Stomach (tissue), 9 donors: ENCODE results near the gene SMAD3. TPM values are rescaled to one million over a fixed set of nuclear protein-coding genes. Genes with fewer than 3 reads are reported as not detected.

Experiments
- DNase-seq, 2 donors: peaks; one replicate each; pipeline versions ENCODE4 v3.0.0 to v3.0.0-alpha.2; 2013 to 2019
- H3K27ac ChIP-seq, 5 donors: fragments of 200-600 bp in 4 of 5; sonication (generic) in 4 of 5; one replicate each; pipeline ENCODE4 v1.5.1; 2013 to 2019; ENCODE audit warnings: mild to moderate bottlenecking in 1 of 5, moderate library complexity in 1 of 5
- H3K27me3 ChIP-seq, 3 donors: fragments of 200-600 bp; sonication (generic); one replicate each; pipeline ENCODE4 v1.5.1; 2017 to 2019; ENCODE audit warnings: mixed run types in 1 of 3
- H3K36me3 ChIP-seq, 4 donors: fragments of 200-600 bp; sonication (generic); 1 replicate in 3 of 4; 2 replicates in 1 of 4; pipeline ENCODE4 v1.5.1; 2016 to 2019
- H3K4me1 ChIP-seq, 4 donors: fragments of 200-600 bp; sonication (generic); one replicate each; pipeline ENCODE4 v1.5.1; 2016 to 2019
- H3K4me3 ChIP-seq, 4 donors: fragments of 200-600 bp; sonication (generic) in 3 of 4; one replicate each; pipeline ENCODE4 v1.5.1; 2016 to 2019; ENCODE audit warnings: mild to moderate bottlenecking in 1 of 4
- H3K9me3 ChIP-seq, 4 donors: fragments of 200-600 bp; sonication (generic); one replicate each; pipeline ENCODE4 v1.5.1; 2016 to 2019
- CTCF ChIP-seq, 7 experiments: fragments of 450-650 bp in 4 of 7; fragments of 200-600 bp in 3 of 7; sonication (generic) in 3 of 7; IDR thresholded peaks; one replicate each; pipeline ENCODE4 v1.5.1; 2016 to 2019; ENCODE audit warnings: antibody characterized with exemption in 7 of 7, control low read depth in 2 of 7, mild to moderate bottlenecking in 1 of 7
- EP300 ChIP-seq: sonication (generic); formaldehyde crosslinking; IDR thresholded peaks from one replicate; pipeline ENCODE4 v1.6.1; 2017; ENCODE audit warnings: antibody characterized with exemption
- POLR2A ChIP-seq, 4 donors: fragments of 450-650 bp; IDR thresholded peaks; one replicate each; pipeline ENCODE4 v1.6.1; 2016; ENCODE audit warnings: antibody characterized with exemption in 4 of 4, control low read depth in 2 of 4, mild to moderate bottlenecking in 1 of 4, moderate library complexity in 1 of 4
- POLR2AphosphoS5 ChIP-seq, 3 donors: sonication (generic); formaldehyde crosslinking; IDR thresholded peaks; one replicate each; pipeline ENCODE4 v1.6.1; 2016; ENCODE audit warnings: antibody characterized with exemption in 3 of 3
- WGBS, 5 donors: extraction: QIAGEN DNeasy Blood & Tissue Kit in 3 of 5; methylation state at CpG; one replicate each; pipeline versions ENCODE4 v1.1.5 to v1.1.7; 2013 to 2018; 5-methylcytosine and 5-hydroxymethylcytosine counted together
- intact Hi-C: fragments of 100-400 bp; cut with DNase I; formaldehyde crosslinking; loops from one replicate; pipeline ENCODE4 v1.15.1; 2023; ENCODE audit warnings: low total_unique reads
- polyA plus RNA-seq, 3 donors: library from polyadenylated mRNA; stranded (reverse); fragments of 200-250 nt; gene quantifications; one replicate each; pipeline ENCODE4 v1.2.3, GENCODE V29; 2013
- total RNA-seq, 5 donors: library from RNA; depleted of rRNA; stranded (reverse); fragments of >200 nt; gene quantifications; one replicate each; pipeline versions ENCODE4 v1.1.0 to v1.2.3, GENCODE V29; 2014 to 2016
- donor health status: healthy with polysubstance abuse.
- donor health status: Bipolar disorder and iron deficiency.
- donor health status: healthy.

The SMAD3 gene
- total and polyA plus RNA-seq, 8 donors: 6.8 to 103 (median 27.5) TPM

GRCh38 chr15:67083135-67083762, 17.8 kb downstream of the SMAD3 start:
- intact Hi-C loops: no loop called here
- H3K27ac ChIP-seq: peak overlapping the region; percentile 48 to 76 (median 74)
- no peaks in the 10 kb centered on the region for H3K9me3 ChIP-seq
- no peaks in the 10 kb centered on the region for H3K36me3 ChIP-seq
- H3K27me3 ChIP-seq: no peaks in the 10 kb centered on the region
- DNase-seq: no peak
- H3K4me3 ChIP-seq: no peak overlapping the region
- H3K4me1 ChIP-seq: peaks cover 79 to 100% (median 99%) of the 10 kb centered on the region in 4 donors
- WGBS, 5 donors: 46 to 71% (median 62%) methylated on average over 12 of the region's 12 CpGs
- no peak for TF ChIP-seq POLR2AphosphoS5 (IDR thresholded peaks at IDR 0.05)
- TF ChIP-seq POLR2A (IDR thresholded peaks at IDR 0.05): no peak
- no peak for TF ChIP-seq CTCF (IDR thresholded peaks at IDR 0.05)
- no peak for TF ChIP-seq EP300

- Histone ChIP-seq H3K27ac (peak overlapping the region in 3 of 5 donors; percentile 26 to 50 (median 48)), H3K9me3 (no peaks in the 10 kb centered on the region), H3K4me1 (peaks cover 91 to 100% (median 99%) of the 10 kb centered on the region in 4 donors), H3K36me3 (no peaks in the 10 kb centered on the region), H3K27me3 (no peaks in the 10 kb centered on the region), H3K4me3 (no peak overlapping the region)
- no peak for TF ChIP-seq CTCF (IDR thresholded peaks at IDR 0.05)
- no peak for TF ChIP-seq EP300
- no peak for TF ChIP-seq POLR2AphosphoS5 (IDR thresholded peaks at IDR 0.05)
- TF ChIP-seq POLR2A (IDR thresholded peaks at IDR 0.05): no peak
- 65 to 75% (median 67%) methylated on average over 7 of the region's 7 CpGs for WGBS, 5 donors
- intact Hi-C loops: no loop called here
- no peak for DNase-seq
These were observed 19.2 kb downstream of the SMAD3 start for GRCh38 chr15:67084561-67084960.

DNA sequence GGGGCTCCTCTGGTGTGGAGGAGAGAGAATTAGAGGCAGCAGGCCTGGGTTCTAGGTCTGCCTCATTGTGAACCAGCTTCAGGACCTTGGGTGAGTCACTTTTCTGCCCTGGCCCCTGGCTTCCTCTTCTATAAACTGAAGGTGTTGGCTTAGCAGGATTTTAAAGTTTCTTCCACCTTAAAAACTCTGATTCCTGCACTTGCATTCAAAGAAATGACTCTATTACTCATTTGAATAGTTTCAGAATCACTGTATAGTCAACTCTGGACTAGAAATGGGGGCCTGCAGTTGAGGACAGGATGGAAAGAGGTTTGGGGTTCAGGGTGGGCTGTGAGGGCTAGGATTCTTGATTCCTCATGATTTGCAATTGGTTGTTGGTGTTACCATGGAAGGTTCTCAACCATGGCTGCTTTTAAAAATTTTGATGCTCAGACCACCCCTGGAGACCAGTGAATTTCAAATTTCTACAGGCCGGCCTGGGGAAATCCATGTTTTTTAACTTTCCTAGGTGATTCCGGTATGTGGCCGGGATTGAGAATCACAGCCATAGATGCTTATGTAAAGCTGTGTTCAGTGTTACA, 19.9 kb downstream of the SMAD3 start:
- peaks cover 94 to 100% (median 99%) of the 10 kb centered on the region in 4 donors for H3K4me1 ChIP-seq
- no peaks in the 10 kb centered on the region for H3K27me3 ChIP-seq
- no peak overlapping the region for H3K4me3 ChIP-seq
- H3K9me3 ChIP-seq: no peaks in the 10 kb centered on the region
- TF ChIP-seq POLR2AphosphoS5 (IDR thresholded peaks at IDR 0.05) (no peak), CTCF (IDR thresholded peaks at IDR 0.05) (no peak), POLR2A (IDR thresholded peaks at IDR 0.05) (no peak), EP300 (no peak)
- peak overlapping the region in 3 of 5 donors; percentile 26 to 50 (median 48) for H3K27ac ChIP-seq
- WGBS, 5 donors: 75 to 96% (median 90%) methylated on average over 3 of the region's 3 CpGs
- intact Hi-C loops: no loop called here
- DNase-seq: no peak
- no peaks in the 10 kb centered on the region for H3K36me3 ChIP-seq

DNA sequence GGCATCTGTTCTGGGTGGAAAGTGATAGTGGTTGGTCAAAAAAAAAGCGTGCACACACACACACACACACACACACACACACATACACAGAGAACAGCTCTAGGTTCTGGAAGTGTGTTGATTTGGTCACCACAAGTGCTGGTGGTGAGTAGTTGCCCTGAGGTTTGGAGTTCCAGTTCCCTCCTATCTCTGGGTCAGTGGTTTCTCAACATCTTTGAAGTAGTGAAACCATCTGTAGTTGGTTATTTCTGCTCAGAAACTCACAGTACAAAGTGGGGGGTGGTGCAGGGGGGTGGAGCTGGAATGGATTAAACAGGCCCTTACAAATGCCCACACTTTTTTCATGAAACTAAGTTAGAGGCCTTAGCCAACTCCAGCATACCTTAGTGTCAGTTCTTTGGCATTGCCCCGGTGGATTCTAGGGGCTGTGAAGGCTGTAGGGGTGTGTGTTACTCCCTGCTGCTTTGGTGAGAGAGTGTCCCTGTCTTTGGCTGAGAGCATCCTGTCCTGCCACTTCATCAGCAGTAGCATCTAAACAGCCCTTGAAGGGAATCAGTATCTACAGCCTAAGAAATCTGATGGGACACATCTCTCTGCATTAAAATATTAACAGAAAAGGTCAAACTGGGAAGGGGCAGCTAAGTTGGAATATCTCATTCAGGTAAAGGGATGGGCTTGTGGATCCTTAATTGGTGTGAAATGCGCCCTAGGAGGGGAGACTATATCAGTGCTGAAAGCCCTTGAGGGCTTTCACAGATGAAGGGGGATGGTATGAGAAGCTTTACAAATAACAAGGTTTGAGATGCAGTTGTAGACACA, 20.6 kb downstream of the SMAD3 start:
- WGBS, 5 donors: 58 to 72% (median 59%) methylated on average over 3 of the region's 3 CpGs
- Histone ChIP-seq H3K27ac (peak overlapping the region; percentile 9 to 76 (median 58)), H3K36me3 (no peaks in the 10 kb centered on the region), H3K27me3 (no peaks in the 10 kb centered on the region), H3K4me3 (no peak overlapping the region), H3K9me3 (no peaks in the 10 kb centered on the region), H3K4me1 (peaks cover 94 to 100% (median 99%) of the 10 kb centered on the region in 4 donors)
- peak in 1 of 2 donors; percentile 56 for DNase-seq
- no peak for TF ChIP-seq POLR2AphosphoS5 (IDR thresholded peaks at IDR 0.05)
- no peak for TF ChIP-seq POLR2A (IDR thresholded peaks at IDR 0.05)
- TF ChIP-seq CTCF (IDR thresholded peaks at IDR 0.05): no peak
- TF ChIP-seq EP300: no peak
- intact Hi-C loops: no loop called here
